Right renal cortex interstitium (tissue), 3 donors: ENCODE measurements around the gene DBNDD1. TPM values are rescaled to one million over a fixed set of nuclear protein-coding genes. Genes with fewer than 3 reads are reported as not detected.
"Not testable (repeated sequence)": the region's sequence is repeated elsewhere in the genome, so short reads cannot be mapped to it uniquely, and the experiment has no call there.

ENCODE experiments used
- DNase-seq, 3 donors: peaks; one replicate each; pipeline ENCODE4 v3.0.0-alpha.2; 2013; ENCODE audit warnings: low read depth in 3 of 3, low spot score in 2 of 3
- polyA plus RNA-seq, 3 donors: library from polyadenylated mRNA; unstranded; fragments of 120-200 nt; gene quantifications; one replicate each; pipeline ENCODE4 v1.2.1, GENCODE V29; 2013; ENCODE audit not compliant: insufficient read length in 3 of 3

The DBNDD1 gene
- polyA plus RNA-seq, 3 donors, result 8.9 to 11.0 (median 9.8) TPM

GRCh38 chr16:89994721-89995474 is 24.4 kb downstream of the DBNDD1 start:
- DNase-seq, result not testable (repeated sequence)

GRCh38 chr16:89994389-89994720 is 24.9 kb downstream of the DBNDD1 start:
- no peak for DNase-seq

- DNase-seq, result no peak
Observed at GRCh38 chr16:89993971-89994370, 25.3 kb downstream of the DBNDD1 start.

- no peak for DNase-seq
Observed at GRCh38 chr16:89993377-89993776, 25.9 kb downstream of the DBNDD1 start.

- no peak for DNase-seq
Observed at GRCh38 chr16:89990799-89991198, 28.5 kb downstream of the DBNDD1 start.

GRCh38 chr16:89988951-89989350 is 30.3 kb downstream of the DBNDD1 start:
- no peak for DNase-seq

GRCh38 chr16:89987169-89987568 is 32.1 kb downstream of the DBNDD1 start:
- no peak for DNase-seq

GRCh38 chr16:89986600-89986999 is 32.7 kb downstream of the DBNDD1 start:
- no peak for DNase-seq

- no peak for DNase-seq
Observed at GRCh38 chr16:89985219-89985618, 34.0 kb downstream of the DBNDD1 start.

GRCh38 chr16:89984216-89984615 is 35.0 kb downstream of the DBNDD1 start:
- DNase-seq, result no peak

GRCh38 chr16:89983536-89983935 is 35.7 kb downstream of the DBNDD1 start:
- DNase-seq, result no peak

- DNase-seq, result no peak
Observed at GRCh38 chr16:89982318-89982717, 36.9 kb downstream of the DBNDD1 start.

GRCh38 chr16:89981414-89981813 is 37.8 kb downstream of the DBNDD1 start:
- no peak for DNase-seq

GRCh38 chr16:89974870-89975269 is 44.4 kb downstream of the DBNDD1 start:
- DNase-seq, result no peak

- DNase-seq, result no peak
Observed at GRCh38 chr16:89973654-89974335, 45.5 kb downstream of the DBNDD1 start.

- DNase-seq, result no peak
Observed at GRCh38 chr16:89973235-89973634, 46.0 kb downstream of the DBNDD1 start.

GRCh38 chr16:89972244-89973234 is 46.7 kb downstream of the DBNDD1 start:
- peak; percentile 80 to 87 (median 87) for DNase-seq

GRCh38 chr16:89971495-89972243 is 47.6 kb downstream of the DBNDD1 start:
- no peak for DNase-seq

- no peak for DNase-seq
Observed at GRCh38 chr16:89969741-89970410, 49.4 kb downstream of the DBNDD1 start.

- not testable (repeated sequence) for DNase-seq
Observed at GRCh38 chr16:89968074-89968473, 51.2 kb downstream of the DBNDD1 start.
